Loucy (cell line): Measurements from ENCODE around the gene FAM72A.
"Not testable (repeated sequence)": the region's sequence is repeated elsewhere in the genome, so short reads cannot be mapped to it uniquely, and the experiment has no call there.

ENCODE experiments used
- H2AFZ ChIP-seq: fragments of 200-600 bp; sonication (generic); 2 replicates; pipeline ENCODE4 v1.6.0; 2016; ENCODE audit warnings: antibody characterized with exemption, mild to moderate bottlenecking, low read length, moderate library complexity
- H3F3A ChIP-seq: fragments of 200-600 bp; 2 replicates; pipeline ENCODE4 v1.6.0; 2016; ENCODE audit warnings: antibody characterized with exemption, low read depth, mild to moderate bottlenecking
- H3K27me3 ChIP-seq: fragments of 200-600 bp; sonication (generic); 2 replicates; pipeline ENCODE4 v1.6.1; 2014; ENCODE audit warnings: low read length, mild to moderate bottlenecking; ENCODE audit not compliant: insufficient read depth, poor library complexity, severe bottlenecking
- H3K36me3 ChIP-seq: fragments of 200-600 bp; sonication (generic); 2 replicates; pipeline ENCODE4 v1.6.1; 2016; ENCODE audit warnings: low read length; ENCODE audit not compliant: insufficient read depth
- H3K4me1 ChIP-seq: fragments of 200-600 bp; sonication (generic); 2 replicates; pipeline ENCODE4 v1.5.1; 2014; ENCODE audit warnings: low read length, mild to moderate bottlenecking; ENCODE audit not compliant: insufficient read depth, poor library complexity, severe bottlenecking
- H3K4me2 ChIP-seq: fragments of 200-600 bp; sonication (generic); 2 replicates; pipeline ENCODE4 v1.6.0; 2014; ENCODE audit warnings: antibody characterized with exemption, low read length, low read depth, mild to moderate bottlenecking; ENCODE audit not compliant: poor library complexity, severe bottlenecking
- H3K4me3 ChIP-seq: fragments of 200-600 bp; sonication (generic); 2 replicates; pipeline ENCODE4 v1.5.1; 2014; ENCODE audit warnings: low read length, mild to moderate bottlenecking, mixed read lengths; ENCODE audit not compliant: poor library complexity, severe bottlenecking
- H3K79me2 ChIP-seq: fragments of 200-600 bp; sonication (generic); 2 replicates; pipeline ENCODE4 v1.6.1; 2014; ENCODE audit warnings: low read length; ENCODE audit not compliant: insufficient read depth
- H3K9ac ChIP-seq: fragments of 200-600 bp; sonication (generic); 2 replicates; pipeline ENCODE4 v1.6.0; 2014; ENCODE audit warnings: mild to moderate bottlenecking, low read depth, low read length, moderate library complexity; ENCODE audit not compliant: poor library complexity, severe bottlenecking
- H3K9me2 ChIP-seq: fragments of 200-600 bp; sonication (generic); replicated peaks from 2 replicates; pipeline ENCODE4 v1.6.1; 2016; ENCODE audit warnings: low read depth, low read length, mixed read lengths
- H3K9me3 ChIP-seq: fragments of 200-600 bp; sonication (generic); 2 replicates; pipeline ENCODE4 v1.6.1; 2014; ENCODE audit warnings: mild to moderate bottlenecking, antibody characterized with exemption, low read length, low read depth; ENCODE audit not compliant: insufficient read depth
- H4K20me1 ChIP-seq: fragments of 200-600 bp; sonication (generic); 2 replicates; pipeline ENCODE4 v1.6.0; 2014; ENCODE audit warnings: antibody characterized with exemption, low read length, mild to moderate bottlenecking; ENCODE audit not compliant: insufficient read depth, poor library complexity, severe bottlenecking

FAM72A gene

DNA sequence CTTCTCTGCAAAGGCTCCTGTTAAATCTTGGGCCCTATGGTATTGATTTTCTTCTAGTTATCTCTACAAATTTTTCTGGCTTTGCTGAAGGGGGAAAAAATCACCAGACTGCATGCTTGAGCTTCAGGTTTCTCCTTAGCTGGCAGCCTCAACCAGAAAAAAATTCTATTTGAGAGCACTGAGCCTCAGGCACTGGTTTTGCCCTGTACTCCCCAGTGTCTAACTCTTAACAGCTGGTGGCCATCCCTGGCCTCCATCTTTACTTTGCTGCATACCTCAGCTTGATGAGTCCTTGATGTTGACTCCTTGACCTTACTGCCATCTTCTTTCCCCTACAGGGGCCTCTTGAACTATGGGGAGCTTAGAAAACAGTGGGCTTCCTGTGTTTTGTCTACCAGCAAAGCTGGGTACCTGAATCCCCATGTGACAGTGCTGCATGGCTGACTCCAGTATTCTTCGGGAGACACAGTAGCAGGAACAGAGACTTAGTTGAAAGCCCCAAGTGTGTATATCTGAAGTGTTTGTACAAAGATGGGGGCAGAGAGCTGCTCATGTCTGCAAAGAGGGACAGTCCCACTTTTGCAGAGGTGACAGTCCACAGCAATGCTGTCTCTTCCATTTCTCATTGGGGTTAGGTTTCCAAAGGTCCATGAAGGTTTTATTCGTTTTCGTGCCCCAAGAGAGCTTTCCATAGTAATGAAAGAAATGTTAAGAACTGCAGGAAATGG is 31.7 kb upstream of the FAM72A start:
- not testable (repeated sequence) for H3K27me3 ChIP-seq, H3K9ac ChIP-seq, H3K36me3 ChIP-seq, H3K9me3 ChIP-seq, H2AFZ ChIP-seq, H3K4me3 ChIP-seq, H3K79me2 ChIP-seq, H3K4me1 ChIP-seq, H4K20me1 ChIP-seq, H3K4me2 ChIP-seq, H3K9me2 ChIP-seq, H3F3A ChIP-seq

DNA sequence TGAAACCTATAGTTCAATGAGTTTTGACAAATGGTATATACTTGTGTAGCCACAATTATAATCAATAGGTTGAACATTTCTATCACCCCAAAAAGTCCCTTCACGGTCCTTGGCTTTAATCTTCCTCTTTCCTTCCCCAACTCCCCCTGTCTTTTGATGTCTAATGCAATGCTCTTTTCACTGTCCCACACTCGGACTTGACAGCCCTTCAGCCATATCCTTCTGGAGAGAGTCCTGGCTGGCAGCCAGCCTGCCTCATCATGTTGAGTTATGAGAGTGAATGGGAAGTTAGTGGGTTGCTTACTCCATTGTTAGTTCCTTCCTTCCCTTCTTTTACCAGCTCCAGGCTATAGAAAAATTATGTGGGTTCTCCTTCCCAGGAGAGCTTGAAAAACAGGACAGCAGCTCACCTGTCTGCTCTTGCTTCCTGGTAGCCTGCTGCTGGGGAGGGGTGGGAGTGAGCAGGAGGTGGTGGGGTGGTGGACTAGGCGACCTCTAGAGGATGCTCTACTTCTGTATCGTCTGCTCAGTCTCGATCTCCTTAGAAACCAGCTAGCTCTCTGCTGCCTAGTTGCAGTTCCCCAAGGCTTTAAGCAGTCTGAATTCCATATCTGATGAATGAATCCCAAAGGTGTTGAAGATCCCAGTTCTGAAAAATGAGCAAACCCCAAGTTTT is 30.5 kb upstream of the FAM72A start:
- not testable (repeated sequence) for H3K4me1 ChIP-seq, H3K9me2 ChIP-seq, H3K27me3 ChIP-seq, H3K36me3 ChIP-seq, H3K79me2 ChIP-seq, H3K4me2 ChIP-seq, H3F3A ChIP-seq, H3K9me3 ChIP-seq, H3K4me3 ChIP-seq, H2AFZ ChIP-seq, H3K9ac ChIP-seq, H4K20me1 ChIP-seq

- H3K9me3 ChIP-seq, H3K9me2 ChIP-seq, H4K20me1 ChIP-seq, H3K4me3 ChIP-seq, H3K36me3 ChIP-seq, H3K4me2 ChIP-seq, H3K79me2 ChIP-seq, H3K9ac ChIP-seq, H3K4me1 ChIP-seq, H2AFZ ChIP-seq, H3K27me3 ChIP-seq, H3F3A ChIP-seq: not testable (repeated sequence)
Measured at GRCh38 chr1:206231989-206232388, 29.4 kb upstream of the FAM72A start.

DNA sequence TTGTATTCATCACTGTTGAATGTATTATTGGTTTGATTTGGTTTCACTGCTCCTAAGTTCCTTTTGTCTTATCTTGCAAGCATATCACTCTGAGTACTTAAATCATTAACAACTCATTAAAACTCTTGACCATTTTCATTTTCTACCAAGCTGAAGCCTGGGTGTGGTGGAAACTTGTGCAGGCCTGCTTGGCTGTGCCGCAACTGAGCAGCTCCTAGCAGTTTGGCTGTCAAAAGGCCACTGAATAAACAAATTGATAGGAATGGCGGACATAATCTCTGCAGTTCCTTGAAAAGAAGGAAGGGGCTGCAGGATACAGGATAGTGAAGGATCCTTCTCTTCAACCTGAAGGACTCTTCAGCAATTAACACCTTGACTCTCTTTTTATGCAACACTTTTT is 26.6 kb upstream of the FAM72A start:
- not testable (repeated sequence) for H3F3A ChIP-seq, H3K27me3 ChIP-seq, H3K36me3 ChIP-seq, H3K79me2 ChIP-seq, H4K20me1 ChIP-seq, H3K4me1 ChIP-seq, H3K9me3 ChIP-seq, H3K4me3 ChIP-seq, H3K9ac ChIP-seq, H3K4me2 ChIP-seq, H2AFZ ChIP-seq, H3K9me2 ChIP-seq

DNA sequence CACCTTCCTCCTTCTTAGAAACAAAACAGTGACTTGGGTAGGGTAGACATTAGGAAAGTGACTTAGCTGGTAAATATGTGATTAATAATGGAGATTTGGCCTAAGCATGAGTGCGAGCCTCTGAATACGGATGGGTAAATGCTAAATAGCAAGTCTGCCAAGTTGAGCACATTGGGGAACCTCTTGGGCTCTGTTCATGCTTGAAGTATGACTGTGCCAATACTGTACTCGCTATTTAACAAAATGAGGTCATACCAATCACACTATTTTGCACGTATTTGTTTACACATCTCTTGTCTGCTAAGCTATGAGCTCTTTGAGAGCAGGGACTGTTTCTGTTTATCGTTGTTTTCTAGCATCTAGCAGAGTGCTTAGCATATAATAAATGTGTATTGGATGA is 24.2 kb upstream of the FAM72A start:
- H4K20me1 ChIP-seq, H3K36me3 ChIP-seq, H3K4me2 ChIP-seq, H3K27me3 ChIP-seq, H3K9me3 ChIP-seq, H3K9me2 ChIP-seq, H2AFZ ChIP-seq, H3K4me1 ChIP-seq, H3F3A ChIP-seq, H3K9ac ChIP-seq, H3K79me2 ChIP-seq, H3K4me3 ChIP-seq: not testable (repeated sequence)

- H3K4me1 ChIP-seq, H3K27me3 ChIP-seq, H3F3A ChIP-seq, H3K4me2 ChIP-seq, H4K20me1 ChIP-seq, H2AFZ ChIP-seq, H3K9me2 ChIP-seq, H3K9me3 ChIP-seq, H3K36me3 ChIP-seq, H3K79me2 ChIP-seq, H3K4me3 ChIP-seq, H3K9ac ChIP-seq: not testable (repeated sequence)
Measured at GRCh38 chr1:206225386-206225785, 22.7 kb upstream of the FAM72A start.

- H3F3A ChIP-seq, H3K4me3 ChIP-seq, H3K79me2 ChIP-seq, H3K36me3 ChIP-seq, H3K4me1 ChIP-seq, H3K9me2 ChIP-seq, H3K9me3 ChIP-seq, H3K9ac ChIP-seq, H3K27me3 ChIP-seq, H3K4me2 ChIP-seq, H2AFZ ChIP-seq, H4K20me1 ChIP-seq: not testable (repeated sequence)
Measured at GRCh38 chr1:206224190-206224776, 21.6 kb upstream of the FAM72A start.
